Astrocyte (in vitro differentiated cells and primary cell): ENCODE data around the gene OSBPL3. TPM values are rescaled to one million over a fixed set of nuclear protein-coding genes. Genes with fewer than 3 reads are reported as not detected.

Experiments
- DNase-seq: peaks from one replicate; pipeline ENCODE4 v3.0.0-alpha.2; 2010; ENCODE audit warnings: low read depth
- FAIRE-seq: peaks from 2 replicates; lab custom pipeline; 2011; peaks lifted over from hg19 to GRCh38; lab: Jason Lieb, UNC
- H2AFZ ChIP-seq: 2 replicates; pipeline ENCODE4 v1.6.0; 2012; ENCODE audit warnings: low read depth, low read length, inconsistent platforms
- H3K27ac ChIP-seq: 2 replicates; pipeline ENCODE4 v1.5.1; 2011; ENCODE audit warnings: low read depth, low read length, inconsistent platforms
- H3K27me3 ChIP-seq: 2 replicates; pipeline ENCODE4 v1.6.0; 2011; ENCODE audit warnings: low read length, inconsistent platforms; ENCODE audit not compliant: insufficient read depth
- H3K36me3 ChIP-seq: 2 replicates; pipeline ENCODE4 v1.5.1; 2011; ENCODE audit warnings: low read length, inconsistent platforms; ENCODE audit not compliant: insufficient read depth
- H3K4me1 ChIP-seq: 2 replicates; pipeline ENCODE4 v1.5.1; 2011; ENCODE audit warnings: low read length, inconsistent platforms; ENCODE audit not compliant: insufficient read depth
- H3K4me2 ChIP-seq: 2 replicates; pipeline ENCODE4 v1.6.0; 2012; ENCODE audit warnings: low read length, inconsistent platforms
- H3K4me3 ChIP-seq: 2 replicates; pipeline ENCODE4 v1.5.1; 2011; ENCODE audit warnings: low read depth, mild to moderate bottlenecking, low read length, inconsistent platforms; ENCODE audit not compliant: insufficient read depth
- H3K79me2 ChIP-seq: 2 replicates; pipeline ENCODE4 v1.6.0; 2012; ENCODE audit warnings: mild to moderate bottlenecking, low read length, inconsistent platforms; ENCODE audit not compliant: insufficient read depth
- H3K9ac ChIP-seq: 2 replicates; pipeline ENCODE4 v1.6.0; 2012; ENCODE audit warnings: mild to moderate bottlenecking, low read length, inconsistent platforms
- H3K9me3 ChIP-seq: 2 replicates; pipeline ENCODE4 v1.5.1; 2012; ENCODE audit warnings: low read depth, mild to moderate bottlenecking, low read length, inconsistent platforms; ENCODE audit not compliant: insufficient read depth
- H4K20me1 ChIP-seq: 2 replicates; pipeline ENCODE4 v1.6.0; 2012; ENCODE audit warnings: low read length, inconsistent platforms; ENCODE audit not compliant: insufficient read depth
- H3K27ac Mint-ChIP-seq: one replicate; pipeline ENCODE4 v1.8.0; 2021; ENCODE audit warnings: mild to moderate bottlenecking, mixed read lengths; ENCODE audit not compliant: unreplicated experiment
- H3K27me3 Mint-ChIP-seq: one replicate; pipeline ENCODE4 v1.8.0; 2021; ENCODE audit warnings: low read depth, mixed read lengths; ENCODE audit not compliant: unreplicated experiment
- H3K36me3 Mint-ChIP-seq: one replicate; pipeline ENCODE4 v1.8.0; 2021; ENCODE audit warnings: low read depth, mixed read lengths; ENCODE audit not compliant: unreplicated experiment
- H3K4me1 Mint-ChIP-seq: one replicate; pipeline ENCODE4 v1.8.0; 2021; ENCODE audit warnings: low read depth, mixed read lengths; ENCODE audit not compliant: unreplicated experiment
- H3K4me3 Mint-ChIP-seq: one replicate; pipeline ENCODE4 v1.8.0; 2021; ENCODE audit warnings: mild to moderate bottlenecking, moderate library complexity, mixed read lengths; ENCODE audit not compliant: unreplicated experiment
- H3K9me3 Mint-ChIP-seq: one replicate; pipeline ENCODE4 v1.8.0; 2021; ENCODE audit warnings: mild to moderate bottlenecking, mixed read lengths; ENCODE audit not compliant: unreplicated experiment
- EZH2 ChIP-seq: IDR thresholded peaks from 2 replicates; pipeline ENCODE4 v1.6.1; 2012; ENCODE audit warnings: mild to moderate bottlenecking, low read length, inconsistent platforms; ENCODE audit not compliant: insufficient read depth
- total RNA-seq: library from RNA; stranded (reverse); gene quantifications from 2 replicates; pipeline ENCODE4 v1.2.1, GENCODE V29; 2021
- TF ChIP-seq, protein P1 (sequence below): IDR thresholded peaks from 2 replicates; pipeline ENCODE4 v1.5.1; 2011; ENCODE audit warnings: low read depth, mild to moderate bottlenecking, inconsistent platforms, low read length, moderate library complexity; ENCODE audit not compliant: insufficient read depth

The OSBPL3 gene
- total RNA-seq, 1 donor from 2014 or later: 62.9 TPM

- Histone ChIP-seq H3K79me2 (no peaks in the 10 kb centered on the region), H2AFZ (no peak overlapping the region), H3K27ac (no peak overlapping the region), H3K4me1 (peaks cover 6% of the 10 kb centered on the region), H4K20me1 (no peaks in the 10 kb centered on the region), H3K27me3 (no peaks in the 10 kb centered on the region), H3K9me3 (no peaks in the 10 kb centered on the region), H3K9ac (no peak overlapping the region), H3K4me2 (no peak overlapping the region), H3K4me3 (no peak overlapping the region), H3K36me3 (peaks cover 12% of the 10 kb centered on the region)
- peaks cover 8% of the 10 kb centered on the region for H3K36me3 Mint-ChIP-seq
- TF ChIP-seq EZH2: no peak
- TF ChIP-seq, protein P1, sequence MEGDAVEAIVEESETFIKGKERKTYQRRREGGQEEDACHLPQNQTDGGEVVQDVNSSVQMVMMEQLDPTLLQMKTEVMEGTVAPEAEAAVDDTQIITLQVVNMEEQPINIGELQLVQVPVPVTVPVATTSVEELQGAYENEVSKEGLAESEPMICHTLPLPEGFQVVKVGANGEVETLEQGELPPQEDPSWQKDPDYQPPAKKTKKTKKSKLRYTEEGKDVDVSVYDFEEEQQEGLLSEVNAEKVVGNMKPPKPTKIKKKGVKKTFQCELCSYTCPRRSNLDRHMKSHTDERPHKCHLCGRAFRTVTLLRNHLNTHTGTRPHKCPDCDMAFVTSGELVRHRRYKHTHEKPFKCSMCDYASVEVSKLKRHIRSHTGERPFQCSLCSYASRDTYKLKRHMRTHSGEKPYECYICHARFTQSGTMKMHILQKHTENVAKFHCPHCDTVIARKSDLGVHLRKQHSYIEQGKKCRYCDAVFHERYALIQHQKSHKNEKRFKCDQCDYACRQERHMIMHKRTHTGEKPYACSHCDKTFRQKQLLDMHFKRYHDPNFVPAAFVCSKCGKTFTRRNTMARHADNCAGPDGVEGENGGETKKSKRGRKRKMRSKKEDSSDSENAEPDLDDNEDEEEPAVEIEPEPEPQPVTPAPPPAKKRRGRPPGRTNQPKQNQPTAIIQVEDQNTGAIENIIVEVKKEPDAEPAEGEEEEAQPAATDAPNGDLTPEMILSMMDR: no peak
- no peak overlapping the region for H3K27ac Mint-ChIP-seq
- DNase-seq (no peak), FAIRE-seq (no peak)
- no peaks in the 10 kb centered on the region for H3K27me3 Mint-ChIP-seq
- no peaks in the 10 kb centered on the region for H3K9me3 Mint-ChIP-seq
- peaks cover 14% of the 10 kb centered on the region for H3K4me1 Mint-ChIP-seq
- H3K4me3 Mint-ChIP-seq: no peak overlapping the region
These were observed 131.1 kb downstream of the OSBPL3 start for GRCh38 chr7:24848878-24849277.

GRCh38 chr7:24847754-24848153 is 132.2 kb downstream of the OSBPL3 start:
- H3K36me3 ChIP-seq: peaks cover 12% of the 10 kb centered on the region
- no peak overlapping the region for H3K4me3 Mint-ChIP-seq
- H3K27ac Mint-ChIP-seq: no peak overlapping the region
- no peaks in the 10 kb centered on the region for H4K20me1 ChIP-seq
- peaks cover 18% of the 10 kb centered on the region for H3K4me1 Mint-ChIP-seq
- peaks cover 9% of the 10 kb centered on the region for H3K4me1 ChIP-seq
- DNase-seq (no peak), FAIRE-seq (no peak)
- no peaks in the 10 kb centered on the region for H3K27me3 Mint-ChIP-seq
- no peaks in the 10 kb centered on the region for H3K79me2 ChIP-seq
- H3K4me3 ChIP-seq: no peak overlapping the region
- no peak for TF ChIP-seq EZH2
- TF ChIP-seq, protein P1: no peak
- H3K27me3 ChIP-seq: no peaks in the 10 kb centered on the region
- H3K9me3 ChIP-seq: no peaks in the 10 kb centered on the region
- no peak overlapping the region for H3K4me2 ChIP-seq
- peaks cover 13% of the 10 kb centered on the region for H3K36me3 Mint-ChIP-seq
- H3K9ac ChIP-seq: no peak overlapping the region
- H3K9me3 Mint-ChIP-seq: no peaks in the 10 kb centered on the region
- no peak overlapping the region for H2AFZ ChIP-seq
- H3K27ac ChIP-seq: no peak overlapping the region

DNA sequence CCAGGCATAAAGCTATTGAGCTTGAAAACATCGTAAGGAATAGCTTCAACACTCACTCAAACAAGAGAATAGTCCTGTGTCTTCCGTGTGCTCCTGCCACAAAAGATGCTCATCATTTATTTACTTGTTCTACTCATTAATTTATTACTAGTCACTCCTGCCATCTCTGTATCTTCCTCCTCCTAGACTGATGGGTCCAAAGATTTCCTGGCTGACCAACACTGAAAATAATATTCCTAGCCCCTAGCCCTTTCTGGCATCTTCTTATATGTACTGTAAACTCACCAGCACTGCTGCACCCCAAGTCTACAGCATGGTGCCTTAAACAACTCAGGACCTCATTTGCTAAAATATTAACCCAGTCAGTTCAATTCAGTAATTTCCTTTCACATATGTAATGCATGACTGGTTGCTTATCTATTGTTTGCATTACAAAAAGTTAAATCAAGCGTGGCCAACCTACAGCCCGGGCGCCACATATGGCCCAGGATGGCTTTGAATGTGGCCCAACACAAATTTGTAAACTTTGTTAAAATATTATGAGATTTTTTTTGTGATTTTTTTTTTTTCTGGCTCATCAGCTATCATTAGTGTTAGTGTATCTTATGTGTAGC is 136.1 kb downstream of the OSBPL3 start:
- Mint-ChIP-seq H3K27me3 (no peaks in the 10 kb centered on the region), H3K4me3 (no peak overlapping the region), H3K27ac (no peak overlapping the region), H3K4me1 (peaks cover 9% of the 10 kb centered on the region), H3K9me3 (no peaks in the 10 kb centered on the region), H3K36me3 (peaks cover 18% of the 10 kb centered on the region)
- no peak for DNase-seq
- Histone ChIP-seq H3K4me2 (no peak overlapping the region), H3K27me3 (no peaks in the 10 kb centered on the region), H3K36me3 (peaks cover 11% of the 10 kb centered on the region), H3K4me1 (peaks cover 10% of the 10 kb centered on the region), H3K4me3 (no peak overlapping the region), H4K20me1 (no peaks in the 10 kb centered on the region), H2AFZ (no peak overlapping the region), H3K79me2 (no peaks in the 10 kb centered on the region), H3K27ac (no peak overlapping the region), H3K9ac (no peak overlapping the region), H3K9me3 (no peaks in the 10 kb centered on the region)
- FAIRE-seq: no peak
- no peak for TF ChIP-seq EZH2
- TF ChIP-seq, protein P1: no peak
